ENCODE results near the gene ZMYND8. TPM values are rescaled to one million over a fixed set of nuclear protein-coding genes. Genes with fewer than 3 reads are reported as not detected.
"Not testable (repeated sequence)": the region's sequence is repeated elsewhere in the genome, so short reads cannot be mapped to it uniquely, and the experiment has no call there.

Gene ZMYND8
- total RNA-seq, 1 donor from 2014 or later = 109 TPM

- no peaks in the 10 kb centered on the region for H3K4me1 Mint-ChIP-seq (ENCODE audit: unreplicated experiment)
- no peaks in the 10 kb centered on the region for H3K9me3 Mint-ChIP-seq (ENCODE audit: unreplicated experiment)
- H3K27ac Mint-ChIP-seq (ENCODE audit: unreplicated experiment) = no peak overlapping the region
- H3K36me3 Mint-ChIP-seq (ENCODE audit: low read depth, unreplicated experiment) = peaks cover 65% of the 10 kb centered on the region
- no peak for TF ChIP-seq CTCF (IDR thresholded peaks at IDR 0.05; ENCODE audit: unreplicated experiment)
- H3K27me3 Mint-ChIP-seq (ENCODE audit: unreplicated experiment) = no peaks in the 10 kb centered on the region
- no peak for DNase-seq (ENCODE audit: low spot score)
- H3K4me3 Mint-ChIP-seq (ENCODE audit: unreplicated experiment) = no peak overlapping the region
Measured at GRCh38 chr20:47290008-47290407, 66.5 kb downstream of the ZMYND8 start.

- peaks cover 65% of the 10 kb centered on the region for H3K36me3 Mint-ChIP-seq (ENCODE audit: low read depth, unreplicated experiment)
- no peak for DNase-seq (ENCODE audit: low spot score)
- H3K27me3 Mint-ChIP-seq (ENCODE audit: unreplicated experiment) = no peaks in the 10 kb centered on the region
- no peaks in the 10 kb centered on the region for H3K4me1 Mint-ChIP-seq (ENCODE audit: unreplicated experiment)
- no peaks in the 10 kb centered on the region for H3K9me3 Mint-ChIP-seq (ENCODE audit: unreplicated experiment)
- TF ChIP-seq CTCF (IDR thresholded peaks at IDR 0.05; ENCODE audit: unreplicated experiment) = no peak
- peak overlapping the region; percentile 8 for H3K4me3 Mint-ChIP-seq (ENCODE audit: unreplicated experiment)
- H3K27ac Mint-ChIP-seq (ENCODE audit: unreplicated experiment) = no peak overlapping the region
Measured at GRCh38 chr20:47289096-47289495, 67.4 kb downstream of the ZMYND8 start.

- peaks cover 65% of the 10 kb centered on the region for H3K36me3 Mint-ChIP-seq (ENCODE audit: low read depth, unreplicated experiment)
- H3K27me3 Mint-ChIP-seq (ENCODE audit: unreplicated experiment); H3K4me3 Mint-ChIP-seq (ENCODE audit: unreplicated experiment); H3K27ac Mint-ChIP-seq (ENCODE audit: unreplicated experiment); DNase-seq (ENCODE audit: low spot score); H3K4me1 Mint-ChIP-seq (ENCODE audit: unreplicated experiment); H3K9me3 Mint-ChIP-seq (ENCODE audit: unreplicated experiment): not testable (repeated sequence)
Measured at GRCh38 chr20:47288530-47288929, 68.0 kb downstream of the ZMYND8 start.

- peaks cover 61% of the 10 kb centered on the region for H3K36me3 Mint-ChIP-seq (ENCODE audit: low read depth, unreplicated experiment)
- no peaks in the 10 kb centered on the region for H3K4me1 Mint-ChIP-seq (ENCODE audit: unreplicated experiment)
- no peak for TF ChIP-seq CTCF (IDR thresholded peaks at IDR 0.05; ENCODE audit: unreplicated experiment)
- no peak overlapping the region for H3K4me3 Mint-ChIP-seq (ENCODE audit: unreplicated experiment)
- H3K27me3 Mint-ChIP-seq (ENCODE audit: unreplicated experiment) = no peaks in the 10 kb centered on the region
- no peak for DNase-seq (ENCODE audit: low spot score)
- H3K9me3 Mint-ChIP-seq (ENCODE audit: unreplicated experiment) = no peaks in the 10 kb centered on the region
- peak overlapping the region; percentile 10 for H3K27ac Mint-ChIP-seq (ENCODE audit: unreplicated experiment)
Measured at GRCh38 chr20:47287609-47288144, 68.8 kb downstream of the ZMYND8 start.

- no peak for TF ChIP-seq CTCF (IDR thresholded peaks at IDR 0.05; ENCODE audit: unreplicated experiment)
- Mint-ChIP-seq H3K4me1 (ENCODE audit: unreplicated experiment) (peaks cover 5% of the 10 kb centered on the region), H3K27me3 (ENCODE audit: unreplicated experiment) (no peaks in the 10 kb centered on the region), H3K36me3 (ENCODE audit: low read depth, unreplicated experiment) (peaks cover 58% of the 10 kb centered on the region), H3K4me3 (ENCODE audit: unreplicated experiment) (no peak overlapping the region), H3K27ac (ENCODE audit: unreplicated experiment) (no peak overlapping the region), H3K9me3 (ENCODE audit: unreplicated experiment) (no peaks in the 10 kb centered on the region)
- DNase-seq (ENCODE audit: low spot score) = no peak
Measured at GRCh38 chr20:47286681-47287080, 69.8 kb downstream of the ZMYND8 start.
